ENCODE data around the gene LOXL1.

The LOXL1 gene, protein sequence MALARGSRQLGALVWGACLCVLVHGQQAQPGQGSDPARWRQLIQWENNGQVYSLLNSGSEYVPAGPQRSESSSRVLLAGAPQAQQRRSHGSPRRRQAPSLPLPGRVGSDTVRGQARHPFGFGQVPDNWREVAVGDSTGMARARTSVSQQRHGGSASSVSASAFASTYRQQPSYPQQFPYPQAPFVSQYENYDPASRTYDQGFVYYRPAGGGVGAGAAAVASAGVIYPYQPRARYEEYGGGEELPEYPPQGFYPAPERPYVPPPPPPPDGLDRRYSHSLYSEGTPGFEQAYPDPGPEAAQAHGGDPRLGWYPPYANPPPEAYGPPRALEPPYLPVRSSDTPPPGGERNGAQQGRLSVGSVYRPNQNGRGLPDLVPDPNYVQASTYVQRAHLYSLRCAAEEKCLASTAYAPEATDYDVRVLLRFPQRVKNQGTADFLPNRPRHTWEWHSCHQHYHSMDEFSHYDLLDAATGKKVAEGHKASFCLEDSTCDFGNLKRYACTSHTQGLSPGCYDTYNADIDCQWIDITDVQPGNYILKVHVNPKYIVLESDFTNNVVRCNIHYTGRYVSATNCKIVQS

DNA sequence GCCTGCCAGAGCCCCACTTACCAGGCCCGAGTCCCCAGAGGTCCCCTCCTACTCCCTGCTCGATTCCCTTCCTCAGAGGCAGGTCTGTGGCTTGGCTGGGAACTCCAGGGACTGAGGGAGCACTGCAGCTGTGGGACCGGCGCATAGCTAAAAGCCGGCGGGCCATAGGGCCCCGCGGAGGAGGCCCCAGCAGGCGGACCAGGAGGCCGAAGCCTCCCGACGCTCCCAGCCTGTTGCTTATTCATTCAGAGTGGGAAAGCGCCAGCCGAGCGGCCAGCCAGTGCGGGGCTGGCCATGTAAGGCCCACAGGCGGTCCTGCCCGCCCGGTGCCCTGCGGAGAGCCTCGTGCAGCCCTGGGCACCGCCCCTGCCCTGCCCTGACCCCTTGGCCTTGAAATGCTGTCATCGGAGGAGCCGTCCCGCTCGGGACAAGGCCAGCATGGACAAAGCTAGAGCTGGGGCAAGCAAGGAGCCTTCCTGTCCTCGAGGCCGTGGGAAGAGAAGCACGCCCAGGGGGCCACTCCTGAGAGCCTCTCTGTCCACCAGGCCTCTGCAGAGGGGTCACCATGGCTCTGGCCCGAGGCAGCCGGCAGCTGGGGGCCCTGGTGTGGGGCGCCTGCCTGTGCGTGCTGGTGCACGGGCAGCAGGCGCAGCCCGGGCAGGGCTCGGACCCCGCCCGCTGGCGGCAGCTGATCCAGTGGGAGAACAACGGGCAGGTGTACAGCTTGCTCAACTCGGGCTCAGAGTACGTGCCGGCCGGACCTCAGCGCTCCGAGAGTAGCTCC is at the start of gene LOXL1:
Gene LOXL1 (plus strand): TSS at position 244 of the 784 bp plus-strand sequence. CDS start 322 bp downstream, at position 566.
- in situ Hi-C loops (cut with MboI; ENCODE audit: low sequenced_read_pairs) = no loop called here

DNA sequence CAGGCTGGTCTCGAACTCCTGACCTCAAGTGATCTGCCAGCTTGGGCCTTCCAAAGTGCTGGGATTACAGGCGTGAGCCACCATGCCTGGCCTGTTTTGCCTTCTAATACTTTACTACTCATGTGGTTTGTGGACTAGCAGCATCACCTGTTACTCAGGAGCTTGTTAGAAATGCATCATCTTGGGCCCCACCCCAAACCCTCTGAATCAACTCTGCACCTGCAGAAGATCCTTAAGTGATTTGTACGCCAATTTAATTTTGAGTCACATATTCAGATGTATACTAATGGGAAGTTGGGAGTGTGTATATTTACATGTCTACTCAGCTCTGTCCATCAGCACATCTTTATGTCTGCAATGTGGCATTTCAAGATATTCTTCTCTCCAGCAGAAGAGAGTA is 46.8 kb upstream of the LOXL1 start:
- in situ Hi-C loops (cut with MboI; ENCODE audit: low sequenced_read_pairs) = no loop called here

DNA sequence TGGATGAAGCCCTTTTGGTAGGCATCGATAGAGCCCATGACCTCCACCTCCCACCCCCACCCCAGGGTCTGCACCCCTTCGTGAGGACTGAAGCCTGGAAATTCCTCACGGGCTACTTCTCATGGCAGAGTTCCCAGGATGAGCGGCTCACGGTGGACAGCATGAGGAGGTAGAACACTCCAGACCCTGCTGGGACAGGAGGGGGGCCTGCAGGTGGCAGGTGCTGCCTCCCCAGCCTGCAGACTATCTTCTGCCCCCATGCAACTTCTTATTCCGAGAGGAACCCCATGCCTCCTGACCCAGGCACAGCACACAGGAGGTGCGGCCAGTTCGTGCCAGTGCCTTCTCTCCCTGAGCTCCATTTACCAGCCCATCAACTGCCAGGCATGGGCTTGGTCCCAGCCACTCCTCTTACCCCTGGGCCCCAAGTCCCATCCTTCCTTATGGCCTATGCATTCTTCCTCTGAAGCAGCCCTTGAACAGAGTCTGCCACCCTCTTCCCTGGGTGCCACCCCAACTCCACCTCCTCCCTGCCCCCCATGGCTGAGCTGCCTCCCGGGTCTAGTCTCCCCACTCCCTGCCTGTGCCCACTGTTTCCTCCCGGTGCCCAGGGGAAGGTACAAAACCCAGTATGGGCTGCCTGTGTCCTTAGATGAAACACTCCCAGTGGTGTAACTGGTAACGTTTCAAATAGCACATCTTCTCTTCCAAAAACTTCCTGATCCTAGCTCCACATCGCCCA is 44.5 kb upstream of the LOXL1 start:
- in situ Hi-C loops (cut with MboI; ENCODE audit: low sequenced_read_pairs) = no loop called here

DNA sequence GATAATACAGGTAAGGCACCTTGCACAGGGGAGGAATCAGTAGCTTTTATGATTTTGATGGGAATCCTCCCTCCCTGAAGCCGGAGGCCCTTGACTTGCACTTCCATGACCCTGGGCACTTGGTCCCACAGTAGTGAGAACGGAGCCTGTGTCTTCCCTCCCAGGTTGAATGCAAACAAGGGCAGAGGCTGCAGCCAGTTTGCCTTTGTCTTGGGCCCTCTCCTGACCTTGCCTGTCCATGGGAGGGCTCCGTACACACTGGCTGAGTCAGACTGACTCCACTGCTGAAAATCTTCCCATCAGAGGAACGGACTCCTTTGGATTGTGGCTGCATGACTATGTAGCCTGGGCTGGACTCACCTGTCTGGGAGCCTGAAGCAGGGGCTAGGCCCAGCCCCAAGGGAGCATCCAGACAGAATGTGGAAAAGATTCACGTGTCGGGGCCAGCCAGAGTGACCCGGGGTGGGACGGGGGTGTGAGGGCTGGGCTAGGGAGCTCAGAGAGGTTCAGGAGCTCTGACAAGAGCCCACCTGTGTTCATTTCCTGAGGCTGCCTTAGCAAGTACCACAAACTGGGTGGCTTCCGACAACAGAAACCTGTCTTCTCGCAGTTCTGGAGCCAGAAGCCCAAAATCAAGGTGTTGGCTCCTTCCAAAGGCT is 43.4 kb upstream of the LOXL1 start:
- in situ Hi-C loops (cut with MboI; ENCODE audit: low sequenced_read_pairs) = no loop called here

- in situ Hi-C loops (cut with MboI; ENCODE audit: low sequenced_read_pairs) = no loop called here
Observed at GRCh38 chr15:73884159-73884558, 42.1 kb upstream of the LOXL1 start.

GRCh38 chr15:73885954-73886700 is 40.1 kb upstream of the LOXL1 start:
- in situ Hi-C loops (cut with MboI; ENCODE audit: low sequenced_read_pairs) = no loop called here

DNA sequence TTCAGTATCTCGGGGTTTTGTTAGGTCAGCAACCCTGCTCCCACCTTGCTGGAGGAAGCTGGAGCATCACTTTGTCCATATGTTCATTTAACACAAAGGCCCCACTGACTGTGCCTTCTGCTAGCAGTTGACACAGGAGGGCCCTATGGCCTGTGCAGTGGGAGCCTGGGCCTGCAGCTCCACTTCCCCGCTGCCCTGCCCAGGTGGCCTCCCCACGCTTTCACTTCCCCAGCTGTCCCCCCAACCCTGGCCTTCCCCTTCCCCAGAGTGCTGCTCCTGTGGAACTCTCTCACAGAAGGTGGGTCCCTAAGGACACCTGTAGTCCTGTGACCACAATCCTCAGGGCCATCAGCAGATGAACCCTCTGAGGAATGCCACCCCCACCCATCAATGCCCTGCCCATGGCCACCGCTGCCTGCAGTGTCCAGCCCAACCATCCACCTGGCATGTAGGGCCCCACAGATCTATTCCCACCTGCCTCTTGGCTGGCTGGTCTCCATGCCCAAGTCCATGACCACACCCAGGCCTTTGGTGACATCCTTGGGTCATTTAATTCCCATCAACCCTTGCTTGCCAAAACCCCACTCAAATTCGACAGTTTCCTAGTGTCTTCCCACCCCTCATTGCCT is 39.4 kb upstream of the LOXL1 start:
- in situ Hi-C loops (cut with MboI; ENCODE audit: low sequenced_read_pairs) = no loop called here

DNA sequence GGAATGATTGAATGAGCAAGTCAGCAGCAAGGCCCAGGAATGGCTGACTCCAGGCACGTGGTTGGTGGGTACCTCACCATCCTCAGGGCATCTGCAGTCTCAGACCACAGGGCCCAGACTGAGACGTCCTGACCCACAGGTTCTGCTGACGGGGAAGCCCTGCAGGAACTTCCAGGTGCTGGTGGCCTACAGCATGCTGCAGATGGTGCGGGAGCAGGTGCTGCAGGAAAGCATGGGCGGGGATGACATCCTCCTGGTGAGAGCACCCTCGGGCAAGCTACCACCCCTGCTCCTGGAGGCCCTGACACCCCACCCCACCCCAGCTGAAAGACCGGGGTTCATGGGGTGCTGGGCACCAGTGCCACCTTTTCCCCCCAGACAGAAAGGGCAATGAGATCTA is 38.8 kb upstream of the LOXL1 start:
- in situ Hi-C loops (cut with MboI; ENCODE audit: low sequenced_read_pairs) = no loop called here

DNA sequence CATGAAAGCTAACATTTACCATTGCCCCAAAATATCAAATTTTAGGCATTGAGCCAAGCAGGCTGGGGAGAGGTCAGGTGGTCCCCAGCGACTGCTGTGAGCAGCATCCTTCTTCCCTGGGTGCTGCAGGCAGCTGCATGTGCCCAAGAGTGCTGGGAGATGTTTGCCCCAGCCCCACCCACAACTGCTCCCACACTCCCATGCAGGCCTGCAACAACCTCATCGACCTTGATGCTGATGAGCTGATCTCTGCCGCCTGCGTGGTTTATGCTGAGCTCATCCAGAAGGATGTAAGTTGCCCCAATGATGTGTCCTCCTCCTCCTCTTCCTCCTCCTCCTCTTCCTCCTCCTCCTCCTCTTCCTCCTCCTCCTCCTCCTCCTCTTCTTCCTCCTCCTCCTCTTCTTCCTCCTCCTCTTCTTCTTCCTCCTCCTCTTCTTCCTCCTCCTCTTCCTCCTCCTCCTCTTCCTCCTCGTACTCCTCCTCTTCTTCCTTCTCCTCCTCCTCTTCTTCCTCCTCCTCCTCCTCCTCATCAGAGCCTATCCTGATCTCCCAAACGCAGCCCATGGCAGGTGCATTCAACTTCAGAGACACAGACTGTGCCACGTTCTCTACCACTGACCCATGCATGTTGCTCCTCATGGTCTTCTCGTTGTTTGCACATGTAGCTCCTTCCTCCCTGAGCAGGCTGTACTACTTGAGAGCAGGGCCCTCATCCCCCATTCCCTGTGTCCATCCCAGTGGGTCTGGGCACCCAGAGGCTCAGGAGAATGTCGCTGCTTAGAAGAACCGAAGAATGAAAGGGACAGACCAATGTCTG is 37.8 kb upstream of the LOXL1 start:
- in situ Hi-C loops (cut with MboI; ENCODE audit: low sequenced_read_pairs) = no loop called here

DNA sequence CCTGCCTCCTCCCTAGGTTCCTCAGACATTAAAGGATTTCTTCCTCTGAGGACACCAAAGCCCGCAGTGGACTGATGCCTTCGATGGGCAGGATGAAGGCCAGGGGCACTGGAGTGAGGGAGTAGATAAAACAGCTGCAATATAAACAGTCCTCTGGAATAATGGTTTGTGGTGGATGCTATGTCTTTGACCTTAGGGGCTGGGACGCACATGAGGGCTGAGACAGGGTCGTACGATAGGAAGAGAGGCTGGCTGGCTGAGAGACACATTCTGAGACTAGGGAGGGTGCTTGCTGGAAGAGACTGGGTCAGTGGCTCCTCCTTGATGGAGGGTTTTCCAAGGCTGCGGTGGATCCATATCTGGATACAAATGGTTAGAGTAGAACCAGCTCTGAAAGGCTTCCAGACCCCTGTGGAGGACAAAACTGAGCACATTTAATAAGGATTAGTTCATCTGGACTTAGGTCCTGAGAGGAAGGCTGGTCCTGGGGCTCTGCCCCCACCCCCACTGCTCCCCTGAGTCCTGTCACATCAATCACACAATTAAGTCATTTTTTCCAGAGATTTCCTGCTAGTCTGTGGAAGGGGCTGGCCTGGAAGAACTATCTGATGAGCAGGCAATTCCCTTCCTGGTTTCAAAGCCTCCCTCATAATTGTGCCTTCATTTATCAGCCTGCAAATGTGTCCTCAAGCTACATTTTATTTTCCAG is 37.1 kb upstream of the LOXL1 start:
- in situ Hi-C loops (cut with MboI; ENCODE audit: low sequenced_read_pairs) = no loop called here

DNA sequence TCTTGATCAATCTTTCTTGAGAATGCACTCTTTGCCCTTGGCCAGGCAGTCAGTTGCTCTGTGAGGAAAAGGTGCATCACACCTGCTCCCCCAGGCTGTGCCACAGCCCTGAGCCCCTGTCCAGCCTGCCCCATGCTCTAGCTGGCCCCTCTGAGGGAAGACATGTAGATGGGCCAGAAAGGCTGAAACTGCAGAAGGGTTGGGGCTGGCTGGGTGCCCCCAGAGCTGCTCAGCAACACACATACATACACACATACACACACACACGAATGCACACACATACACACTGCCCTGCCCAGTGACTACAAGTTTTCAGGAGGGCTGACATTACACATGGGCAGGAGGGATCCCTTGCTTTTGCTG is 36.5 kb upstream of the LOXL1 start:
- in situ Hi-C loops (cut with MboI; ENCODE audit: low sequenced_read_pairs) = no loop called here

GRCh38 chr15:73891328-73892315 is 34.6 kb upstream of the LOXL1 start:
- in situ Hi-C loops (cut with MboI; ENCODE audit: low sequenced_read_pairs) = no loop called here

- in situ Hi-C loops (cut with MboI; ENCODE audit: low sequenced_read_pairs) = no loop called here
Observed at GRCh38 chr15:73892446-73893226, 33.6 kb upstream of the LOXL1 start.

DNA sequence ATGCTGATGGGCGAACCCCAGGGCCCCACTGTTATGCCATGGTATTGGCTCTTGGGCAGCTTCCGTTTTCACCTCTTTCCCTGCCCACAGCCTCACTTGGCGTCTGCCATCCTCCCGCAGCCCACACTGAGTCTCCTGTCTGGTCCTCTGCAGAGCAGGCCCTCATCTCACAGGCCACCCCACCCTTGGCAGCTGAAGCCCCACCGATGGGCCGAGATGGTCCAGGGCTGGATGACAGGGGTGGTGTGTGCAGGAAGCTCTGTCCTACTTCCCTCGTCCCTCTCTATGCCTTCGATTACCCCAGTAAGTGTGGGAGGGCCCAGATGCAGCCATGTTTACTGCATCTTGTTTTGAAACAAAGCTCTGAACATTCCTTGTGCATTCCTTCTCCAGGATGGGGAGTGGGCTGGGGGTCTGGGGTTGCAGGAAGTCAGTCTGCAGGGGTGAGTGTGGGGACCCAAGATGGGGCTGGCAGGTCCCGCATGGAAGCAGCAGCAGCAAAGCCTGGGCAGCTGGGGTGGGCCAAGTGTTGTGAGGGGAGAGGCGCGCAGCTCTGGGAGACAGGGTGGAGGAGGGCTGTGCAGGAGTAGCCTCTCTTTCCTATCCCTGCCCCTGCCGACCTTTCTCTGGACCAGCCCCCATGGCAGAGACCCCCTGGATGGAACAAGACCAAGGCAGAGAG is 32.0 kb upstream of the LOXL1 start:
- in situ Hi-C loops (cut with MboI; ENCODE audit: low sequenced_read_pairs) = no loop called here

- in situ Hi-C loops (cut with MboI; ENCODE audit: low sequenced_read_pairs) = no loop called here
Observed at GRCh38 chr15:73897441-73898261, 28.6 kb upstream of the LOXL1 start.

All from HL-60/S4 treated with retinoic acid at 250 ng/mL for 4 days and 3 days (cell line).